Measurements from ENCODE around the gene ERO1A. TPM values are rescaled to one million over a fixed set of nuclear protein-coding genes. Genes with fewer than 3 reads are reported as not detected.

The ERO1A gene
- total and polyA plus RNA-seq, 9 of the 15 experiments (the other 6 are each of a cell fraction or from before 2014, with no cell fraction given), result 11.0 to 46.2 (median 27.6) TPM

DNA sequence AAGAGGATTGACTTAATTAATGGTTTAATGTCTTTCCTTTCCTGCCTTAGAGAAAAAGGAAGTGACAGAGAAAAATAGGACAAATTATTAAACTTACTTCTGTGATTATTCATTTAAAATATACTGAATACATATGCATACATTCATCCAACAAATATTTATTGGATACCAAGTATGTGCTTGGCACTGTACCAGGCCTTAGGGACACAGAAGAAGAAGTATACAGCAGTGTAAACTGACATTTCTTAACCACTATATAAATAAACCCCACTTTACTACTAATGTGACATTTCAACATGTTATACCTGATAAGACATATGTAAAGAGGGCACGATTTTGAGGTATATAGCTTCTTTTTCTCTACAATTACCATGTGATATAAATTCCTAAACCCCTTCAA lies 53.6 kb downstream of the ERO1A start:
- ChIA-PET CTCF (ENCODE audit: low intra/inter-chr PET ratio) (no interaction called here), POLR2A (interaction anchor here (0.6 kb wide), 1 partner anchor 32 kb away, joined by 3 read pairs; no protein-coding TSS in a partner anchor)
- in situ Hi-C loops (cut with MboI), result no loop called here
- H4K20me1 ChIP-seq (replicated peaks; ENCODE audit: control insufficient read depth, insufficient read depth, low read length), result no peaks in the 10 kb centered on the region
- WGBS (ENCODE audit: insufficient coverage, low coverage, missing lambda C conversion rate), result 63% methylated on average over 1 of the region's 1 CpG
- no peak for DNase-seq (ENCODE audit: extremely low read depth in 1 of 4, low spot score in 3 of 4)
- no peak for ATAC-seq
- no TSS peak for BruUV-seq (replicated peaks)
- H3K27ac ChIP-seq (ENCODE audit: extremely low read depth, low read depth, low read length), result no peak overlapping the region
- H3K4me2 ChIP-seq (ENCODE audit: insufficient read depth, low read length), result no peak overlapping the region
- H3K4me3 ChIP-seq, result no peak overlapping the region
- intact Hi-C loops (cut with micrococcal nuclease), result no loop called here
- no peak for FAIRE-seq
- peaks cover 23% of the 10 kb centered on the region; the same call in 1 of the 3 replicates for H3K36me3 ChIP-seq (ENCODE audit: control insufficient read depth, insufficient read depth, low read length)
- H3K9me1 ChIP-seq (ENCODE audit: control insufficient read depth, insufficient read depth, low read length), result no peaks in the 10 kb centered on the region
- no peak for TF ChIP-seq ZNF445 (CRISPR knock-in tag; IDR thresholded peaks at IDR 0.05; ENCODE audit: low read depth)
- TF ChIP-seq MBD2 (IDR thresholded peaks at IDR 0.05; ENCODE audit: borderline replicate concordance, low read depth), result no peak
- no peak for TF ChIP-seq DDX20 (tag; IDR thresholded peaks at IDR 0.05; ENCODE audit: low read depth)
- no peak for TF ChIP-seq POU5F1 (IDR thresholded peaks at IDR 0.05; ENCODE audit: borderline replicate concordance, low read depth, low read length, partially characterized antibody)
- TF ChIP-seq ELF2 (CRISPR knock-in tag; IDR thresholded peaks at IDR 0.05), result no peak
- TF ChIP-seq ZFP36 (IDR thresholded peaks at IDR 0.05; ENCODE audit: low read depth, low read length, partially characterized antibody), result no peak
- TF ChIP-seq DLX4 (CRISPR knock-in tag; IDR thresholded peaks at IDR 0.05), result no peak
- no peaks in the 10 kb centered on the region for H3K27me3 ChIP-seq (ENCODE audit: control insufficient read depth in 2 of 2, insufficient read depth in 2 of 2, low read length in 2 of 2)
- H3K4me1 ChIP-seq (replicated peaks in 1 of 2; ENCODE audit: control insufficient read depth in 2 of 2, insufficient read depth in 2 of 2, low read length in 2 of 2), result no peaks in the 10 kb centered on the region
- H3K79me2 ChIP-seq (ENCODE audit: control insufficient read depth, insufficient read depth, low read length), result no peaks in the 10 kb centered on the region
- H2AFZ ChIP-seq (ENCODE audit: low read depth, low read length), result no peak overlapping the region
- no peaks in the 10 kb centered on the region for H3K9me3 ChIP-seq (replicated peaks; ENCODE audit: control insufficient read depth, insufficient read depth, low read depth, low read length)
- no peak overlapping the region for H3K9ac ChIP-seq (ENCODE audit: insufficient read depth in 1 of 2, low read depth in 2 of 2, low read length in 2 of 2)

Data from K562 (cell line).